Cardiac muscle cell (in vitro differentiated cells and primary cell): ENCODE measurements around the gene FLCN. TPM values are rescaled to one million over a fixed set of nuclear protein-coding genes. Genes with fewer than 3 reads are reported as not detected.

Source experiments
- DNase-seq, 2 donors: peaks; one replicate each; pipeline versions ENCODE4 v3.0.0 to v3.0.0-alpha.2; 2010 to 2017; ENCODE audit warnings: low read depth in 1 of 2, low spot score in 1 of 2
- H3K27ac ChIP-seq: fragments of 200-600 bp; sonication (generic); 2 replicates; pipeline ENCODE4 v1.5.1; 2016
- H3K27me3 ChIP-seq: fragments of 200-600 bp; sonication (generic); 2 replicates; pipeline ENCODE4 v1.6.0; 2016; ENCODE audit warnings: control low read depth
- H3K36me3 ChIP-seq: fragments of 200-600 bp; sonication (generic); 2 replicates; pipeline ENCODE4 v1.5.1; 2016; ENCODE audit warnings: control low read depth
- H3K4me1 ChIP-seq: fragments of 200-600 bp; sonication (generic); 2 replicates; pipeline ENCODE4 v1.8.1; 2017; ENCODE audit warnings: low read depth, mild to moderate bottlenecking, mixed run types
- H3K4me3 ChIP-seq: fragments of 200-600 bp; sonication (generic); 2 replicates; pipeline ENCODE4 v1.5.1; 2016; ENCODE audit warnings: mild to moderate bottlenecking
- H3K9me3 ChIP-seq: fragments of 200-600 bp; sonication (generic); 2 replicates; pipeline ENCODE4 v1.5.1; 2017; ENCODE audit warnings: low read depth, mild to moderate bottlenecking, control low read depth
- CTCF ChIP-seq: IDR thresholded peaks from 2 replicates; pipeline ENCODE4 v1.5.1; 2012; ENCODE audit warnings: low read depth, mild to moderate bottlenecking, low read length
- polyA plus RNA-seq: library from polyadenylated mRNA; unstranded; fragments of >200 nt; fragmentation: Nextera tagmentation; extraction: Ambion mirVana; gene quantifications from 2 replicates; pipeline ENCODE4 v1.2.1, GENCODE V29; 2016
- total RNA-seq: library from RNA; depleted of rRNA; stranded (reverse); fragments of >200 nt; gene quantifications from 2 replicates; pipeline ENCODE4 v1.2.3, GENCODE V29; 2016

FLCN gene
- total and polyA plus RNA-seq, 2 experiments from 2014 or later: 12.8 to 34.2 TPM

GRCh38 chr17:17176341-17176740, 60.6 kb downstream of the FLCN start:
- H3K36me3 ChIP-seq: peaks cover 70% of the 10 kb centered on the region
- H3K27ac ChIP-seq: no peak overlapping the region
- peaks cover 5% of the 10 kb centered on the region for H3K4me1 ChIP-seq
- no peaks in the 10 kb centered on the region for H3K27me3 ChIP-seq
- H3K4me3 ChIP-seq: no peak overlapping the region
- no peak for TF ChIP-seq CTCF
- no peak for DNase-seq
- no peaks in the 10 kb centered on the region for H3K9me3 ChIP-seq

GRCh38 chr17:17175917-17176316, 61.1 kb downstream of the FLCN start:
- H3K4me3 ChIP-seq: no peak overlapping the region
- TF ChIP-seq CTCF: no peak
- H3K9me3 ChIP-seq: no peaks in the 10 kb centered on the region
- H3K36me3 ChIP-seq: peaks cover 70% of the 10 kb centered on the region
- no peak for DNase-seq
- no peak overlapping the region for H3K27ac ChIP-seq
- no peaks in the 10 kb centered on the region for H3K27me3 ChIP-seq
- peaks cover 9% of the 10 kb centered on the region for H3K4me1 ChIP-seq

GRCh38 chr17:17175340-17175739, 61.6 kb downstream of the FLCN start:
- Histone ChIP-seq H3K4me3 (no peak overlapping the region), H3K36me3 (peaks cover 64% of the 10 kb centered on the region), H3K4me1 (peaks cover 15% of the 10 kb centered on the region), H3K27me3 (no peaks in the 10 kb centered on the region), H3K27ac (no peak overlapping the region), H3K9me3 (no peaks in the 10 kb centered on the region)
- DNase-seq: no peak
- no peak for TF ChIP-seq CTCF

- Histone ChIP-seq H3K27ac (no peak overlapping the region), H3K27me3 (no peaks in the 10 kb centered on the region), H3K36me3 (peaks cover 60% of the 10 kb centered on the region), H3K4me3 (no peak overlapping the region), H3K9me3 (no peaks in the 10 kb centered on the region), H3K4me1 (peaks cover 25% of the 10 kb centered on the region)
- no peak for TF ChIP-seq CTCF
- DNase-seq: no peak
These were observed 63.0 kb downstream of the FLCN start for GRCh38 chr17:17173921-17174320.

GRCh38 chr17:17172990-17173389, 64.0 kb downstream of the FLCN start:
- H3K9me3 ChIP-seq: no peaks in the 10 kb centered on the region
- no peak overlapping the region for H3K4me3 ChIP-seq
- peaks cover 25% of the 10 kb centered on the region for H3K4me1 ChIP-seq
- H3K27ac ChIP-seq: no peak overlapping the region
- H3K36me3 ChIP-seq: peaks cover 54% of the 10 kb centered on the region
- no peak for TF ChIP-seq CTCF
- DNase-seq: no peak
- no peaks in the 10 kb centered on the region for H3K27me3 ChIP-seq
